HG02623 (cell line): ENCODE results near the gene LPCAT3.
"Not testable (repeated sequence)": the region's sequence is repeated elsewhere in the genome, so short reads cannot be mapped to it uniquely, and the experiment has no call there.

Source experiments
- ATAC-seq: cut with Tn5 transposase; IDR thresholded peaks from one replicate; pipeline ENCODE4 v1.9.1; 2021; ENCODE audit warnings: moderate library complexity; ENCODE audit not compliant: unreplicated experiment

The LPCAT3 gene

GRCh38 chr12:7037411-7037810, 19.1 kb upstream of the LPCAT3 start:
- ATAC-seq = not testable (repeated sequence)

- ATAC-seq = no peak
Measured at GRCh38 chr12:7035463-7035862, 17.2 kb upstream of the LPCAT3 start.

GRCh38 chr12:7034464-7034863, 16.2 kb upstream of the LPCAT3 start:
- ATAC-seq = no peak

- ATAC-seq = no peak
Measured at GRCh38 chr12:7032990-7033389, 14.7 kb upstream of the LPCAT3 start.

- ATAC-seq = no peak
Measured at GRCh38 chr12:7031306-7031705, 13.0 kb upstream of the LPCAT3 start.

- ATAC-seq = no peak
Measured at GRCh38 chr12:7026854-7027253, 8.6 kb upstream of the LPCAT3 start.

- no peak for ATAC-seq
Measured at GRCh38 chr12:7023114-7023513, 4.8 kb upstream of the LPCAT3 start.

GRCh38 chr12:7021956-7022355, 3.7 kb upstream of the LPCAT3 start:
- no peak for ATAC-seq

- ATAC-seq = no peak
Measured at GRCh38 chr12:7019043-7019569, 830 bp upstream of the LPCAT3 start.

GRCh38 chr12:7017870-7018349, 366 bp downstream of the LPCAT3 start:
- no peak for ATAC-seq

GRCh38 chr12:7016958-7017571, 1.2 kb downstream of the LPCAT3 start:
- no peak for ATAC-seq

GRCh38 chr12:7015555-7016370, 2.5 kb downstream of the LPCAT3 start:
- ATAC-seq = no peak

- ATAC-seq = no peak
Measured at GRCh38 chr12:7013101-7013500, 5.2 kb downstream of the LPCAT3 start.

- ATAC-seq = no peak
Measured at GRCh38 chr12:7012024-7012607, 6.2 kb downstream of the LPCAT3 start.

GRCh38 chr12:7011398-7011797, 6.9 kb downstream of the LPCAT3 start:
- not testable (repeated sequence) for ATAC-seq

- no peak for ATAC-seq
Measured at GRCh38 chr12:7009512-7009911, 8.8 kb downstream of the LPCAT3 start.

GRCh38 chr12:7008864-7009263, 9.4 kb downstream of the LPCAT3 start:
- ATAC-seq = no peak

- ATAC-seq = no peak
Measured at GRCh38 chr12:7006639-7007038, 11.6 kb downstream of the LPCAT3 start.

- ATAC-seq = no peak
Measured at GRCh38 chr12:7005311-7005710, 13.0 kb downstream of the LPCAT3 start.

- no peak for ATAC-seq
Measured at GRCh38 chr12:7004840-7005239, 13.4 kb downstream of the LPCAT3 start.

- ATAC-seq = no peak
Measured at GRCh38 chr12:7004287-7004803, 13.9 kb downstream of the LPCAT3 start.
